OCI-LY1 (cell line): Measurements from ENCODE around the gene ELL.

Experiments
- H2AFZ ChIP-seq: fragments of 200-600 bp; sonication (generic), shearing (Covaris generic); 2 replicates; pipeline ENCODE4 v1.6.0; 2014; ENCODE audit warnings: antibody characterized with exemption, mild to moderate bottlenecking, low read length
- H3F3A ChIP-seq: fragments of 200-600 bp; sonication (generic), shearing (Covaris generic); 2 replicates; pipeline ENCODE4 v1.6.0; 2014; ENCODE audit warnings: mild to moderate bottlenecking, antibody characterized with exemption, low read length, moderate library complexity; ENCODE audit not compliant: insufficient read depth
- H3K27ac ChIP-seq: fragments of 200-600 bp; sonication (generic); 2 replicates; pipeline ENCODE4 v1.5.1; 2014; ENCODE audit warnings: low read length, mixed run types, mild to moderate bottlenecking, low read depth; ENCODE audit not compliant: poor library complexity, severe bottlenecking
- H3K27me3 ChIP-seq: fragments of 200-600 bp; sonication (generic); 2 replicates; pipeline ENCODE4 v1.6.0; 2014; ENCODE audit warnings: antibody characterized with exemption, mild to moderate bottlenecking, low read length, moderate library complexity; ENCODE audit not compliant: insufficient read depth
- H3K36me3 ChIP-seq: fragments of 200-600 bp; sonication (generic); 2 replicates; pipeline ENCODE4 v1.6.1; 2014; ENCODE audit warnings: mild to moderate bottlenecking, antibody characterized with exemption, low read length, moderate library complexity, mixed read lengths; ENCODE audit not compliant: insufficient read depth
- H3K4me1 ChIP-seq: fragments of 200-600 bp; sonication (generic); 2 replicates; pipeline ENCODE4 v1.5.1; 2014; ENCODE audit warnings: mild to moderate bottlenecking, low read length, moderate library complexity; ENCODE audit not compliant: insufficient read depth, severe bottlenecking
- H3K4me2 ChIP-seq: fragments of 200-600 bp; sonication (generic), shearing (Covaris generic); 2 replicates; pipeline ENCODE4 v1.6.1; 2014; ENCODE audit warnings: low read length
- H3K4me3 ChIP-seq: fragments of 200-600 bp; sonication (generic); 2 replicates; pipeline ENCODE4 v1.5.1; 2014; ENCODE audit warnings: low read length, low read depth, mild to moderate bottlenecking, mixed read lengths; ENCODE audit not compliant: poor library complexity, severe bottlenecking
- H3K79me2 ChIP-seq: fragments of 200-600 bp; shearing (Covaris generic); 2 replicates; pipeline ENCODE4 v1.6.1; 2016; ENCODE audit warnings: mixed run types, low read length, mixed read lengths; ENCODE audit not compliant: insufficient read depth
- H3K9ac ChIP-seq: fragments of 200-600 bp; sonication (generic), shearing (Covaris generic); 2 replicates; pipeline ENCODE4 v1.6.1; 2014; ENCODE audit warnings: mild to moderate bottlenecking, low read length, mixed read lengths
- H3K9me2 ChIP-seq: fragments of 200-600 bp; sonication (generic), shearing (Covaris generic); 2 replicates; pipeline ENCODE4 v1.6.1; 2014; ENCODE audit warnings: low read depth, mild to moderate bottlenecking, low read length, mixed read lengths
- H3K9me3 ChIP-seq: fragments of 200-600 bp; shearing (Covaris generic); 2 replicates; pipeline ENCODE4 v1.6.1; 2014; ENCODE audit warnings: low read length, mixed read lengths
- H4K20me1 ChIP-seq: fragments of 200-600 bp; sonication (generic), shearing (Covaris generic); 2 replicates; pipeline ENCODE4 v1.6.0; 2016; ENCODE audit warnings: mild to moderate bottlenecking, low read length; ENCODE audit not compliant: insufficient read depth
- CTCF ChIP-seq: fragments of 200-600 bp; sonication (generic), shearing (Covaris generic); IDR thresholded peaks from 2 replicates; pipeline ENCODE4 v1.5.1; 2017; ENCODE audit warnings: mild to moderate bottlenecking, antibody characterized with exemption, low read length, moderate library complexity, mixed read lengths
- EZH2 ChIP-seq: fragments of 200-600 bp; sonication (generic), shearing (Covaris generic); IDR thresholded peaks from 2 replicates; pipeline ENCODE4 v1.8.0; 2017; ENCODE audit warnings: borderline replicate concordance, mixed run types, mild to moderate bottlenecking, antibody characterized with exemption, low read length, moderate library complexity, mixed read lengths

Gene ELL

DNA sequence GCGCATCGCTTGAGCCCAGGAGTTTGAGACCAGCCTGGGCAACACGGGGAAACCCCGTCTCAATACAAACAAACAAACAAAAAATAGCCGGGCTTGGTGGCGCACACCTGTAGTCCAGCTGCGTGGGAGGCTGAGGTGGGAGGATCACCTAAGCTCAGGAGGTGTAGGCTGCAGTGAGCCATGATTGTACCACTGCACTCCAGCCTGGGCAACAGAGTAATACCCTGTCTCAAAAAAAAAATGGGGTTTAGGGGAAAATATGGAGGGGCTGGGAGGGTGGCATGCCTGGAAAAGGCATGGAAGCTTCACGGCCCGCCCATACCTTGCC, 82.0 kb downstream of the ELL start:
- Histone ChIP-seq H3K4me3 (no peak overlapping the region), H2AFZ (no peak overlapping the region), H3K4me2 (no peak overlapping the region), H3K9ac (no peak overlapping the region), H3F3A (0 out of 2 replicates have a peak, but pooled peaks cover 4% of the 10 kb centered on the region), H3K79me2 (no peaks in the 10 kb centered on the region), H3K9me3 (no peaks in the 10 kb centered on the region), H3K27me3 (no peaks in the 10 kb centered on the region), H3K9me2 (no peaks in the 10 kb centered on the region), H3K36me3 (peaks cover 15% of the 10 kb centered on the region; the same call in 1 of the 2 replicates), H4K20me1 (no peaks in the 10 kb centered on the region), H3K27ac (no peak overlapping the region), H3K4me1 (peaks cover 20% of the 10 kb centered on the region)
- TF ChIP-seq CTCF (no peak), EZH2 (no peak)

DNA sequence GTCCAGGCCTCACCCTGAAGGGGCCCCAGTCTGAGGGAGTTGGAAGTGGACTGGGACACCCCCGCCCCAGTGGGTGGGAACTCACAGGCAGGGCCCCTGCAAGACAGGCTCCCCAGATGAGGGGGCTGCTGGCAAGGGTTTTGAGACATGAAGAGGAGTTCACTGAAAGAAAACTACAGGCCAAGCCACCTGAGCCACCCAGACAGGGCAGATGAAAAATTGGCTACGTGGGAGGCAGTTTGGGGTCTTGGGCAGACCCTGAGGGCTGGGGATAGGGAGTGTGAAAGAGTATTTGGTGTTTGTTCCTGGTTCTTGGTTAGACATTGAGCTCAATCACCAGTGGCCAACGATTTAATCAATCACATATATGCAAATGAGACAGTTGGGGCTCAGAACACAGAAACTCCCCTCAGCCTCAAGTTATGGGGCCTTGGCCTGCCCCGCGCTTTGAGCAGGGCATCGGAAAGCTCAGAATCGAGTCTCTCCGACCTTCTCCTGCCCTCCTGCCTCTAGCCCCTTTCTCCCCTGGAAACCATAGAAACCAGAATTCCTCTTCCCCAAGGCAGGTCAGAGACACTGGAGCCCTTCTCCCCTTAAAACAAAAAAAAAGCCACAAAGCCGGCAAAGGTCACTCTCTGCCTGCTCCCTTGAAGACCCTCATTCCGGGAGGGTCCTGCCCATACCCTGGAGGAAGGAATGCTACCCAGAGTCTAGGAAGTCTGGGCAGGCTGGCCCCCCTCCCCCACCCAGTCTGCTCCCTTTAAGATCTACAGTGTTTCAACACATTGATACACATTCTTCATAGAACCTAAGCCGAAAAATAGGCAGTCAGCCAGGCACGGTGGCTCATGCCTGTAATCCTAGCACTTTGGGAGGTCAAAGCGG, 82.6 kb downstream of the ELL start:
- H3K4me2 ChIP-seq, result no peak overlapping the region

GRCh38 chr19:18438331-18439024, 83.4 kb downstream of the ELL start:
- Histone ChIP-seq H3K4me1 (peaks cover 20% of the 10 kb centered on the region), H3K27ac (peak overlapping the region; percentile 33), H3K79me2 (no peaks in the 10 kb centered on the region), H2AFZ (no peak overlapping the region), H3K4me2 (0 out of 2 replicates have a peak overlapping the region, but pooled peaks have one; percentile 62), H3K36me3 (peaks cover under 1% of the 10 kb centered on the region; the same call in 1 of the 2 replicates), H3F3A (0 out of 2 replicates have a peak, but pooled peaks cover 4% of the 10 kb centered on the region), H3K4me3 (peak overlapping the region; percentile 56), H3K9me2 (no peaks in the 10 kb centered on the region), H3K9ac (no peak overlapping the region), H4K20me1 (no peaks in the 10 kb centered on the region), H3K9me3 (no peaks in the 10 kb centered on the region), H3K27me3 (no peaks in the 10 kb centered on the region)
- TF ChIP-seq CTCF (no peak), EZH2 (no peak)

More for the DNA sequence above, 82.6 kb downstream of the ELL start:
- Histone ChIP-seq H3K9me2 (no peaks in the 10 kb centered on the region), H3K4me3 (no peak overlapping the region), H3F3A (0 out of 2 replicates have a peak, but pooled peaks cover 4% of the 10 kb centered on the region), H3K9me3 (no peaks in the 10 kb centered on the region), H3K4me1 (peaks cover 20% of the 10 kb centered on the region), H3K27ac (peak overlapping the region; percentile 33), H4K20me1 (no peaks in the 10 kb centered on the region), H2AFZ (no peak overlapping the region), H3K36me3 (peaks cover 9% of the 10 kb centered on the region; the same call in 1 of the 2 replicates), H3K9ac (no peak overlapping the region), H3K79me2 (no peaks in the 10 kb centered on the region), H3K27me3 (no peaks in the 10 kb centered on the region)
- TF ChIP-seq CTCF, result no peak
- no peak for TF ChIP-seq EZH2
